HepG2 (cell line): ENCODE results near the gene KCNMA1. TPM values are rescaled to one million over a fixed set of nuclear protein-coding genes. Genes with fewer than 3 reads are reported as not detected.

Experiments used
- ATAC-seq: fragments of 200-7000 bp; cut with Tn5 transposase; 3 replicates; pipeline ENCODE4 v1.9.1; 2020; ENCODE audit warnings: mild to moderate bottlenecking, moderate library complexity
- BruUV-seq: library from RNA; stranded (reverse); fragments of 400-500 nt; replicated peaks from 2 replicates; lab custom pipeline; 2021; lab: Mats Ljungman, UMichigan
- CTCF ChIA-PET: fragments of 300-600 bp; formaldehyde crosslinking; extraction: SDS; loops from one replicate; lab custom pipeline; 2021; ENCODE audit warnings: low total read pairs, inconsistent platforms, low intra/inter-chr PET ratio; lab: Yijun Ruan, JAX
- POLR2A ChIA-PET: fragments of 350-600 bp; sonication (Branson Sonifier 250); formaldehyde crosslinking; loops from one replicate; lab custom pipeline; 2020; ENCODE audit warnings: antibody characterized with exemption, inconsistent platforms; lab: Yijun Ruan, JAX
- DNase-seq: peaks from one replicate; pipeline ENCODE4 v3.0.0-alpha.2; 2015; ENCODE audit warnings: low spot score
- FAIRE-seq: peaks from 3 replicates; lab custom pipeline; 2011; peaks lifted over from hg19 to GRCh38; lab: Jason Lieb, UNC
- H2AFZ ChIP-seq: one replicate; pipeline ENCODE4 v1.6.1; 2011; ENCODE audit warnings: low read length, inconsistent platforms
- H3K27ac ChIP-seq: fragments of 300-600 bp; 3 replicates; pipeline ENCODE4 v1.8.0; 2011; ENCODE audit warnings: mixed run types, mild to moderate bottlenecking, mixed read lengths, low read length, inconsistent platforms; ENCODE audit not compliant: insufficient read depth; ENCODE audit errors: extremely low read length
- H3K27me3 ChIP-seq, 2 experiments: fragments of 200-600 bp in 1 of 2; 2 replicates in 1 of 2; 3 replicates in 1 of 2; pipeline versions ENCODE4 v1.6.0 to v1.8.0; 2011; ENCODE audit warnings: low read length in 2 of 2, mild to moderate bottlenecking in 2 of 2, moderate library complexity in 2 of 2, inconsistent platforms in 1 of 2; ENCODE audit not compliant: insufficient read depth in 2 of 2, control insufficient read depth in 1 of 2
- H3K36me3 ChIP-seq, 2 experiments: fragments of 200-600 bp in 1 of 2; replicated peaks in 1 of 2; 2 replicates in 1 of 2; 3 replicates in 1 of 2; pipeline versions ENCODE4 v1.5.1 to v1.8.0; 2011; ENCODE audit warnings: low read length in 2 of 2, inconsistent platforms in 1 of 2; ENCODE audit not compliant: insufficient read depth in 2 of 2, control insufficient read depth in 1 of 2
- H3K4me1 ChIP-seq: 2 replicates; pipeline ENCODE4 v1.5.1; 2012; ENCODE audit warnings: low read length, inconsistent platforms; ENCODE audit not compliant: insufficient read depth
- H3K4me2 ChIP-seq: 2 replicates; pipeline ENCODE4 v1.6.0; 2011; ENCODE audit warnings: low read depth, low read length, inconsistent platforms
- H3K4me3 ChIP-seq, 3 experiments: fragments of 200-600 bp in 1 of 3; sonication (generic), shearing (Covaris generic) in 1 of 3; replicated peaks in 1 of 3; 2 replicates each; pipeline ENCODE4 v1.5.1; 2011 to 2016; ENCODE audit warnings: low read length in 3 of 3, inconsistent platforms in 2 of 3, low read depth in 2 of 3, mild to moderate bottlenecking in 2 of 3, control low read depth in 1 of 3, mixed read lengths in 1 of 3; ENCODE audit not compliant: insufficient read depth in 1 of 3
- H3K79me2 ChIP-seq: one replicate; pipeline ENCODE4 v1.6.1; 2011; ENCODE audit warnings: low read length, inconsistent platforms; ENCODE audit not compliant: insufficient read depth
- H3K9ac ChIP-seq: 2 replicates; pipeline ENCODE4 v1.6.0; 2011; ENCODE audit warnings: mild to moderate bottlenecking, low read depth, low read length, inconsistent platforms; ENCODE audit not compliant: insufficient read depth
- H3K9me3 ChIP-seq: 2 replicates; pipeline ENCODE4 v1.5.1; 2012; ENCODE audit warnings: mild to moderate bottlenecking, low read length
- H4K20me1 ChIP-seq: 2 replicates; pipeline ENCODE4 v1.6.0; 2011; ENCODE audit warnings: inconsistent platforms, mild to moderate bottlenecking, low read length, moderate library complexity; ENCODE audit not compliant: insufficient read depth
- ATF7-NPFF ChIP-seq: sonication (generic); formaldehyde crosslinking; IDR thresholded peaks from 2 replicates; pipeline ENCODE4 v1.8.1; 2023; ENCODE audit warnings: mild to moderate bottlenecking, low read depth, missing genetic modification reagents, moderate library complexity
- GMEB2 ChIP-seq: IDR thresholded peaks from 2 replicates; pipeline ENCODE4 v1.6.1; 2016; ENCODE audit warnings: missing biosample characterization, missing genetic modification reagents, low read depth
- HNRNPUL1 ChIP-seq: fragments of 200-400 bp; formaldehyde crosslinking; IDR thresholded peaks from 2 replicates; pipeline ENCODE4 v1.6.1; 2017; ENCODE audit warnings: low read depth, mild to moderate bottlenecking, low read length, moderate library complexity
- NFIB ChIP-seq: sonication (generic); formaldehyde crosslinking; IDR thresholded peaks from 2 replicates; pipeline ENCODE4 v1.9.0; 2021; ENCODE audit warnings: missing genetic modification reagents, mild to moderate bottlenecking, borderline replicate concordance
- TFAP4 ChIP-seq: sonication (generic); IDR thresholded peaks from 2 replicates; pipeline ENCODE4 v1.6.1; 2016; ENCODE audit warnings: low read depth, borderline replicate concordance
- THYN1 ChIP-seq: sonication (generic); formaldehyde crosslinking; IDR thresholded peaks from 2 replicates; pipeline ENCODE4 v1.8.1; 2023; ENCODE audit warnings: low read depth, mild to moderate bottlenecking, moderate library complexity, missing genetic modification reagents, borderline replicate concordance
- WGBS: methylation state at CpG from one replicate; pipeline ENCODE4 v1.1.6; 2017; ENCODE audit warnings: low lambda C conversion rate; 5-methylcytosine and 5-hydroxymethylcytosine counted together
- in situ Hi-C: cut with HindIII; loops from 2 replicates; pipeline ENCODE4 v1.10.0; 2017; ENCODE audit warnings: low pct_unique_long_range_greater_than_20kb; ENCODE audit not compliant: extremely low pct_ligation_motif_present
- intact Hi-C: fragments of 100-400 bp; cut with micrococcal nuclease; formaldehyde crosslinking; loops from one replicate; pipeline ENCODE4 v1.10.0; 2022; ENCODE audit not compliant: unreplicated experiment
- polyA plus RNA-seq, 8 experiments: library from polyadenylated mRNA; depleted of rRNA in 3 of 8; stranded (reverse) in 7 of 8; unstranded in 1 of 8; fragments of >200 nt; fragmentation: Illumina TruSeq in 4 of 8; extraction: Trizol in 4 of 8; gene quantifications; 2 replicates each; pipeline versions ENCODE4 v1.2.1 to v1.2.3, GENCODE V29; 2011 to 2016; ENCODE audit warnings: low read depth in 4 of 8, missing spikeins in 1 of 8, mixed read lengths in 1 of 8; ENCODE audit not compliant: insufficient read depth in 1 of 8
- total RNA-seq, 5 experiments: library from RNA; depleted of rRNA; stranded (reverse); fragments of >200 nt; fragmentation: Illumina TruSeq; extraction: Trizol; gene quantifications; 2 replicates each; pipeline ENCODE4 v1.2.3, GENCODE V29; 2016; ENCODE audit warnings: low read depth in 1 of 5
- TF ChIP-seq, protein P1 (sequence below): sonication (generic); formaldehyde crosslinking; IDR thresholded peaks from 2 replicates; pipeline ENCODE4 v1.8.0; 2023; ENCODE audit warnings: mild to moderate bottlenecking, missing genetic modification reagents

KCNMA1 gene
- total and polyA plus RNA-seq, 2 of the 13 experiments (the other 11 are each of a cell fraction or from before 2014, with no cell fraction given) = 0.02 TPM; not detected in 1

DNA sequence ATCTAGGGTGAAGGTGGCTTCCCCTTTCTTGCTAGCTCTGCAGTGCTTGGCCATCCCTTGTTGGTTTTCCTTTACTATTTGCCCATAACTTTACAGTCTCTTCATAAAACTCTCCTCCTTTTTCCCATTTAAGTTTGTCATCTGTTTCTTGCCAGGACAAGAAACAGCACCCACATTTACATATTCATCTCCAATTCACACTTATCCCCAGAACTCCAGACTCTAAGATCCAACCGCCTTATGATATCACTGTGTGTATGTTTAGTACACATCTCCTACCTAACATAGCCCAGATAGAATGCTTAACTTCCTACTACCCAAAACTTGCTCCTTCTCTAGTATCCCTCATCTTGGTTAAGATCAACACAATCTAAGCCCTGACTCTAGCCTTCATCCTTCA lies 622.2 kb downstream of the KCNMA1 start:
- H2AFZ ChIP-seq = no peak overlapping the region
- peaks cover 1 to 6% of the 10 kb centered on the region in 2 experiments; a peak in 2 of 5 replicates for H3K27me3 ChIP-seq
- TF ChIP-seq, protein P1, sequence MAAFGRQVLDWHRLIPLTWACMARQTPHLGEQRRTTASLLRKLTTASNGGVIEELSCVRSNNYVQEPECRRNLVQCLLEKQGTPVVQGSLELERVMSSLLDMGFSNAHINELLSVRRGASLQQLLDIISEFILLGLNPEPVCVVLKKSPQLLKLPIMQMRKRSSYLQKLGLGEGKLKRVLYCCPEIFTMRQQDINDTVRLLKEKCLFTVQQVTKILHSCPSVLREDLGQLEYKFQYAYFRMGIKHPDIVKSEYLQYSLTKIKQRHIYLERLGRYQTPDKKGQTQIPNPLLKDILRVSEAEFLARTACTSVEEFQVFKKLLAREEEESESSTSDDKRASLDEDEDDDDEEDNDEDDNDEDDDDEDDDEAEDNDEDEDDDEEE (CRISPR knock-in tag) = no peak
- TF ChIP-seq TFAP4 (no peak), HNRNPUL1 (no peak), ATF7-NPFF (CRISPR knock-in tag) (no peak), THYN1 (CRISPR knock-in tag) (no peak), NFIB (CRISPR knock-in tag) (no peak), GMEB2 (CRISPR knock-in tag) (no peak)
- intact Hi-C loops = no loop called here
- POLR2A ChIA-PET = no interaction called here
- H3K9ac ChIP-seq = no peak overlapping the region
- WGBS = 0% methylated on average over 1 of the region's 1 CpG
- ATAC-seq = no peak
- no peaks in the 10 kb centered on the region for H3K9me3 ChIP-seq
- no peak overlapping the region for H3K4me3 ChIP-seq
- no peaks in the 10 kb centered on the region for H3K36me3 ChIP-seq
- H3K4me1 ChIP-seq = no peaks in the 10 kb centered on the region
- BruUV-seq = no TSS peak
- FAIRE-seq = no peak
- in situ Hi-C loops = no loop called here
- DNase-seq = no peak
- no peak overlapping the region for H3K27ac ChIP-seq
- no peak overlapping the region for H3K4me2 ChIP-seq
- CTCF ChIA-PET = no interaction called here
- no peaks in the 10 kb centered on the region for H3K79me2 ChIP-seq
- H4K20me1 ChIP-seq = no peaks in the 10 kb centered on the region
